Osteoblast (primary cell): Measurements from ENCODE around the gene NLGN1. TPM values are rescaled to one million over a fixed set of nuclear protein-coding genes. Genes with fewer than 3 reads are reported as not detected.
A peak's percentile ranks its signal among the peaks of the same experiment; 100 is the strongest.

Experiments used
- DNase-seq: peaks from one replicate; pipeline ENCODE4 v3.0.0; 2011; ENCODE audit warnings: low spot score, mixed read lengths; ENCODE audit not compliant: insufficient read length; ENCODE audit errors: missing footprints
- H2AFZ ChIP-seq: 2 replicates; pipeline ENCODE4 v1.6.0; 2011; ENCODE audit warnings: mild to moderate bottlenecking, low read length
- H3K27ac ChIP-seq: 2 replicates; pipeline ENCODE4 v1.5.1; 2011; ENCODE audit warnings: mild to moderate bottlenecking, low read depth, low read length, moderate library complexity
- H3K27me3 ChIP-seq: 2 replicates; pipeline ENCODE4 v1.6.0; 2012; ENCODE audit warnings: mild to moderate bottlenecking, control low read depth, inconsistent platforms, low read length, moderate library complexity; ENCODE audit not compliant: insufficient read depth
- H3K36me3 ChIP-seq: 2 replicates; pipeline ENCODE4 v1.5.1; 2011; ENCODE audit warnings: mild to moderate bottlenecking, low read length, control low read depth, moderate library complexity; ENCODE audit not compliant: insufficient read depth
- H3K4me1 ChIP-seq: 2 replicates; pipeline ENCODE4 v1.5.1; 2011; ENCODE audit warnings: mild to moderate bottlenecking, low read length, control low read depth, moderate library complexity; ENCODE audit not compliant: insufficient read depth
- H3K4me2 ChIP-seq: 2 replicates; pipeline ENCODE4 v1.6.0; 2011; ENCODE audit warnings: mild to moderate bottlenecking, low read length; ENCODE audit not compliant: insufficient read depth
- H3K4me3 ChIP-seq: fragments of 200-600 bp; sonication (generic); 3 replicates; pipeline ENCODE4 v1.5.1; 2012; ENCODE audit warnings: mild to moderate bottlenecking, low read length, inconsistent platforms; ENCODE audit not compliant: insufficient read depth
- H3K79me2 ChIP-seq: 2 replicates; pipeline ENCODE4 v1.6.0; 2012; ENCODE audit warnings: mild to moderate bottlenecking, low read length, control low read depth, inconsistent platforms; ENCODE audit not compliant: insufficient read depth
- H3K9me3 ChIP-seq: 2 replicates; pipeline ENCODE4 v1.5.1; 2011; ENCODE audit warnings: low read depth, low read length, control low read depth
- H4K20me1 ChIP-seq: 2 replicates; pipeline ENCODE4 v1.6.0; 2012; ENCODE audit warnings: mild to moderate bottlenecking, low read length, control low read depth; ENCODE audit not compliant: insufficient read depth
- CTCF ChIP-seq: IDR thresholded peaks from 2 replicates; pipeline ENCODE4 v1.5.1; 2011; ENCODE audit warnings: mild to moderate bottlenecking, low read depth, low read length, moderate library complexity; ENCODE audit errors: extremely low read depth
- total RNA-seq: library from RNA; depleted of rRNA; stranded (reverse); fragments of >200 nt; gene quantifications from 2 replicates; pipeline ENCODE4 v1.2.3, GENCODE V29; 2012

Gene NLGN1
- total RNA-seq, 1 donor, result 9.0 TPM

GRCh38 chr3:174191380-174191779, 793.8 kb downstream of the NLGN1 start:
- no peaks in the 10 kb centered on the region for H3K79me2 ChIP-seq
- no peak overlapping the region for H3K4me2 ChIP-seq
- H3K27ac ChIP-seq, result no peak overlapping the region
- H3K9me3 ChIP-seq, result no peaks in the 10 kb centered on the region
- no peak overlapping the region for H3K4me3 ChIP-seq
- no peaks in the 10 kb centered on the region for H3K27me3 ChIP-seq
- no peaks in the 10 kb centered on the region for H3K36me3 ChIP-seq
- no peak for TF ChIP-seq CTCF
- peak overlapping the region; percentile 6 for H2AFZ ChIP-seq
- DNase-seq, result no peak
- peaks cover 9% of the 10 kb centered on the region for H3K4me1 ChIP-seq
- H4K20me1 ChIP-seq, result no peaks in the 10 kb centered on the region

- H3K4me2 ChIP-seq, result no peak overlapping the region
These were observed 794.4 kb downstream of the NLGN1 start for GRCh38 chr3:174191895-174192294.

GRCh38 chr3:174192471-174192870, 794.9 kb downstream of the NLGN1 start:
- Histone ChIP-seq H3K36me3 (no peaks in the 10 kb centered on the region), H3K27me3 (no peaks in the 10 kb centered on the region), H3K4me2 (no peak overlapping the region), H3K79me2 (no peaks in the 10 kb centered on the region), H3K4me3 (no peak overlapping the region), H3K27ac (peak overlapping the region; percentile 60), H3K9me3 (no peaks in the 10 kb centered on the region), H2AFZ (no peak overlapping the region), H4K20me1 (no peaks in the 10 kb centered on the region), H3K4me1 (peaks cover 9% of the 10 kb centered on the region)
- DNase-seq, result no peak
- no peak for TF ChIP-seq CTCF

More at GRCh38 chr3:174191895-174192294, 794.4 kb downstream of the NLGN1 start:
- Histone ChIP-seq H3K4me3 (no peak overlapping the region), H2AFZ (no peak overlapping the region), H3K36me3 (no peaks in the 10 kb centered on the region), H4K20me1 (no peaks in the 10 kb centered on the region), H3K79me2 (no peaks in the 10 kb centered on the region), H3K27ac (no peak overlapping the region), H3K27me3 (no peaks in the 10 kb centered on the region), H3K4me1 (peaks cover 9% of the 10 kb centered on the region), H3K9me3 (no peaks in the 10 kb centered on the region)
- no peak for DNase-seq
- no peak for TF ChIP-seq CTCF

GRCh38 chr3:174193604-174194003, 796.1 kb downstream of the NLGN1 start:
- H2AFZ ChIP-seq, result no peak overlapping the region
- peak overlapping the region; percentile 60 for H3K27ac ChIP-seq

More at GRCh38 chr3:174193604-174194003, 796.1 kb downstream of the NLGN1 start:
- no peaks in the 10 kb centered on the region for H3K79me2 ChIP-seq
- no peaks in the 10 kb centered on the region for H4K20me1 ChIP-seq
- H3K36me3 ChIP-seq, result no peaks in the 10 kb centered on the region
- H3K4me2 ChIP-seq, result no peak overlapping the region
- no peaks in the 10 kb centered on the region for H3K9me3 ChIP-seq
- H3K4me3 ChIP-seq, result no peak overlapping the region
- no peaks in the 10 kb centered on the region for H3K27me3 ChIP-seq
- peaks cover 9% of the 10 kb centered on the region for H3K4me1 ChIP-seq
- no peak for DNase-seq
- no peak for TF ChIP-seq CTCF
